Heart right ventricle (tissue), 16 donors: Measurements from ENCODE around the gene SPSB3. TPM values are rescaled to one million over a fixed set of nuclear protein-coding genes. Genes with fewer than 3 reads are reported as not detected.

Source experiments
- ATAC-seq, 8 donors: fragments of 200-7000 bp; cut with Tn5 transposase; one replicate each; pipeline ENCODE4 v1.9.1; 2020; ENCODE audit warnings: mild to moderate bottlenecking in 8 of 8, moderate library complexity in 8 of 8, moderate number of reproducible peaks in 1 of 8
- DNase-seq, 2 donors: peaks; one replicate each; pipeline ENCODE4 v3.0.0-alpha.2; 2020
- H3K27ac ChIP-seq, 10 donors: fragments of 200-600 bp; sonication (generic) in 2 of 10; one replicate each; pipeline versions ENCODE4 v1.5.0 to v1.8.0; 2020 to 2022; ENCODE audit warnings: mild to moderate bottlenecking in 3 of 10
- H3K27me3 ChIP-seq, 7 donors: fragments of 200-600 bp; one replicate each; pipeline ENCODE4 v1.8.0; 2021 to 2022; ENCODE audit warnings: mild to moderate bottlenecking in 2 of 7
- H3K36me3 ChIP-seq, 9 donors: fragments of 200-600 bp; sonication (generic) in 1 of 9; one replicate each; pipeline versions ENCODE4 v1.5.0 to v1.8.0; 2020 to 2022; ENCODE audit warnings: mild to moderate bottlenecking in 2 of 9
- H3K4me1 ChIP-seq, 9 donors: fragments of 200-600 bp; sonication (generic) in 1 of 9; one replicate each; pipeline versions ENCODE4 v1.5.0 to v1.8.0; 2020 to 2022; ENCODE audit warnings: mild to moderate bottlenecking in 4 of 9
- H3K4me3 ChIP-seq, 10 donors: fragments of 200-600 bp; sonication (generic) in 2 of 10; one replicate each; pipeline versions ENCODE4 v1.5.0 to v1.8.0; 2020 to 2022; ENCODE audit warnings: mild to moderate bottlenecking in 7 of 10, moderate library complexity in 2 of 10
- H3K9me3 ChIP-seq, 11 donors: fragments of 200-600 bp in 10 of 11; sonication (generic) in 2 of 11; one replicate each; pipeline versions ENCODE4 v1.5.0 to v1.8.0; 2013 to 2022; ENCODE audit warnings: mild to moderate bottlenecking in 2 of 11, control low read depth in 1 of 11, moderate library complexity in 1 of 11
- CTCF ChIP-seq, 9 donors: fragments of 200-600 bp; sonication (generic) in 2 of 9; IDR thresholded peaks; one replicate each; pipeline versions ENCODE4 v1.5.0 to v1.8.0; 2021 to 2022; ENCODE audit warnings: antibody characterized with exemption in 9 of 9, mild to moderate bottlenecking in 5 of 9, moderate library complexity in 1 of 9
- WGBS, 2 donors: extraction: QIAGEN DNeasy Blood & Tissue Kit; methylation state at CpG; one replicate each; pipeline ENCODE4 v1.1.7; 2013; ENCODE audit warnings: inconsistent platforms in 1 of 2; 5-methylcytosine and 5-hydroxymethylcytosine counted together
- intact Hi-C, 10 donors: fragments of 100-400 bp; cut with DNase I; formaldehyde crosslinking; loops; one replicate each; pipeline versions ENCODE4 v1.11.1 to v1.14.2; 2022
- polyA plus RNA-seq, 2 donors: library from polyadenylated mRNA; stranded (reverse); fragments of 200-250 nt; gene quantifications; one replicate each; pipeline ENCODE4 v1.2.3, GENCODE V29; 2013
- total RNA-seq, 10 donors: library from RNA; stranded (reverse); fragmentation: NEBNext Ultra II Directional in 3 of 10; extraction: Animal tissue kit (Norgen Biotek cat#: 25700) in 3 of 10; gene quantifications; one replicate each; pipeline versions ENCODE4 v1.2.1 to v1.2.4, GENCODE V29; 2021 to 2023
- donor health status: Arrhythmogenic right ventricular cardiomyopathy.
- donor health status: ischemic (EF 13 %, LVEDD 7.1; RV severe dilation, severe dysfunction).
- donor health status: healthy with polysubstance abuse.
- donor health status: DM: no; HTN: yes; CAD: no.
- donor health status: DM: no; HTN: no; CAD: no.
- donor health status: ischemic (EF 25% LVEDD 6.9; RV normal size, moderate dysfunction).
- donor health status: ischemic (EF 25% LVEDD 5.7; RV mildly dilated, moderate dysfunction).
- donor health status: healthy.
- donor health status: DM: yes; HTN: yes; CAD: no.
- donor health status: Ischemic cardiomyopathy.
- donor health status: ischemic (EF 35%, LVEDD 5.7; RV mildly dilated, moderate dysfunction).
- donor health status: nonischemic (EF 11% LVEDD 7.7; RV severe dilation, severe dysfunction).
- donor health status: DM: yes; HTN: yes; CAD: no.
- donor health status: PGD.
- donor health status: ischemic (EF 29% LVEDD 5.4; RV normal size, mild dysfunction).
- donor health status: nonischemic (EF 23%, LVEDD 6.1; RV moderate dilation, normal function).

SPSB3 gene
- total and polyA plus RNA-seq, 12 donors = 25.1 to 97.7 (median 27.2) TPM

DNA sequence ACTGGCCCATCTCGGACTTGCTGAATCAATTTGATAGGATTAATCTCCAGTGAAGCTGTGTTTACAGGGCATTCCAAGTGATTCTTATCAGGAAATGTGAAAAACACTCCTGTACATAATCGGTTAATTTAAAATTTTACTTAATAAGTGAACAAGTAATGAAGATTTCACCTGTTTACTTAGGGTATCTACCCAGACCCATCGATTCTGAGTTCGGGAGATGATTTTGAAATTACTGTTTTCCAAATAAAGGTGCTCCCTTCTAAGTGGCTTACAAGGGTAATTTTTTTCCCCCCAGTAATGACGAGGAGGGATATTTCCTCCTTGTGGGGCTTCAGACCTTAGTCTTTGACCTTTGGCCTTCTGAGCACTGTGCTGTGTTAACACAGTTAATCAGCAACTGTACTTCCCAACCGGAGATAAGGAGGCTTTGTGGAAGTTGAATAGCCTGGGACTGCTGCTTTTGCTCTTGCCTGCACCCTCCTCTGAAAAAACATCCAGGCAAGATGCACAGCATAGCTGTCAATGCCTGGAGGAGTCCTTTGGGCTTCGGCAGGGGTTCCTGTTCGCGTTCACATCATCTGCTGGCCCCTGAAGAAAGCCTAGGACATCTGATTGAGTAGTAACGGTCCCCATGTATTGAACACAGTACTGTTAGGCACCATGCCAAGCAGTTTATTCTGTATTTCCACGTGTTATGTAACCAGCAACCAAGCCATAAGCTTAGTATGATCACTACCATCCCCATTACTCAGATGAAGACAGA lies 46.5 kb upstream of the SPSB3 start:
- Histone ChIP-seq H3K27me3 (no peaks in the 10 kb centered on the region), H3K36me3 (peaks cover 0 to 32% (median 0%) of the 10 kb centered on the region in 9 donors), H3K4me1 (peaks cover 6 to 54% (median 49%) of the 10 kb centered on the region in 9 donors), H3K4me3 (peak overlapping the region in 6 of 10 donors; percentile 80 to 96 (median 90)), H3K9me3 (no peaks in the 10 kb centered on the region), H3K27ac (no peak overlapping the region)
- ATAC-seq (no peak), DNase-seq (no peak)
- WGBS, 2 donors = 56 to 63% methylated on average over 11 of the region's 11 CpGs
- TF ChIP-seq CTCF (IDR thresholded peaks at IDR 0.05) = no peak
- intact Hi-C loops = no loop called here

DNA sequence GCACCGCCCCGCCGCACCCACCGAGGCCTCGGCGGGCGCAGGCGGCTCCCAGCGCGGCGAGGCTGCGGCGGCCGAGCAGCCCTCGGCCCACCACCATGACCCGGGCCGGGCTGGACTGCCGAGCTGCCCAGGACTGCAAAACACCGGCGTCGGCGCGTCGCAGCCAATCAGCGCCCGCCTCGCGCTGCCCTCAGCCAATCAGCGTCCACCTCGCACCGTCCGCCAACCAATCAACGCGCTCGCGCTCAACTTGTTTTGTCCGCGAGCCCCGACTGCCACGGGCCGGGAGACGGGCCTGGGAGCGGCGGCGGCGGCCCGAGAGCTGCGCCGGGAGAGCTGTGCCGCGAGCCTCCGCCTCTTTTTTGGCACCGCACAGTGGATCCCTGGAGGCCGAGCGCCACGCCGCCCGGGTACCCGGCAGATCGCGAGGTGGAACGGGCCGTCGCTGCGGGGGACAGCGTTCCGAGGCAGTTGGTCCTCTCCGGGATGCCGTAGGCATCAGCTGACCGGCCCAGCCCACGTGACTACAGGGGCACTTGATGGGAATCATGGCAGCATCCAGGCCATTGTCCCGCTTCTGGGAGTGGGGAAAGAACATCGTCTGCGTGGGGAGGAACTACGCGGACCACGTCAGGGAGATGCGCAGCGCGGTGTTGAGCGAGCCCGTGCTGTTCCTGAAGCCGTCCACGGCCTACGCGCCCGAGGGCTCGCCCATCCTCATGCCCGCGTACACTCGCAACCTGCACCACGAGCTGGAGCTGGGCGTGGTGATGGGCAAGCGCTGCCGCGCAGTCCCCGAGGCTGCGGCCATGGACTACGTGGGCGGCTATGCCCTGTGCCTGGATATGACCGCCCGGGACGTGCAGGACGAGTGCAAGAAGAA lies 44.6 kb upstream of the SPSB3 start, which contains the start of the genes FAHD1 and HAGH:
FAHD1 (plus strand) TSS at position 516 of the 883 bp plus-strand sequence; CDS start at position 549, 33 bp downstream.
HAGH (minus strand) TSS at position 135 of the 883 bp plus-strand sequence; CDS start at position 97, 38 bp downstream.
- H3K9me3 ChIP-seq = no peaks in the 10 kb centered on the region
- peaks cover 6 to 58% (median 50%) of the 10 kb centered on the region in 9 donors for H3K4me1 ChIP-seq
- H3K27me3 ChIP-seq = no peaks in the 10 kb centered on the region
- H3K4me3 ChIP-seq = peak within 1 kb of the TSS; percentile 68 to 96 (median 83)
- intact Hi-C loops = no loop called here
- ATAC-seq (peak; percentile 94 to 97 (median 96)), DNase-seq (peak; percentile 93 to 94)
- peak within 1 kb of the TSS; percentile 67 to 90 (median 84) for H3K27ac ChIP-seq
- peaks cover 0 to 40% (median 1%) of the 10 kb centered on the region in 9 donors for H3K36me3 ChIP-seq
- whole genome bisulfite sequencing, 2 donors = 0 to 1% methylated on average over 89 to 103 of the region's 104 CpGs
- no peak for TF ChIP-seq CTCF (IDR thresholded peaks at IDR 0.05)

GRCh38 chr16:1825864-1826690 lies 43.7 kb upstream of the SPSB3 start:
- 1 to 2% methylated on average over 68 to 93 of the region's 96 CpGs for WGBS, 2 donors
- Histone ChIP-seq H3K4me3 (peak overlapping the region; percentile 23 to 96 (median 83)), H3K9me3 (no peaks in the 10 kb centered on the region), H3K36me3 (peaks cover 0 to 41% (median 5%) of the 10 kb centered on the region in 9 donors), H3K27me3 (no peaks in the 10 kb centered on the region), H3K27ac (peak overlapping the region in 9 of 10 donors; percentile 53 to 90 (median 84)), H3K4me1 (peaks cover 6 to 58% (median 50%) of the 10 kb centered on the region in 9 donors)
- peak in 1 of 2 donors; percentile 22 for DNase-seq
- intact Hi-C loops = no loop called here
- ATAC-seq = peak in 6 of 8 donors; percentile 1 to 24 (median 8)
- TF ChIP-seq CTCF (IDR thresholded peaks at IDR 0.05) = peak in 2 of 9 donors; percentile 6 to 14
